ENCODE results near the gene INKA2.

The INKA2 gene

GRCh38 chr1:111725192-111725591 is 14.0 kb downstream of the INKA2 start:
- DNase-seq (ENCODE audit: extremely low read depth, low read depth): no peak
- no peak for TF ChIP-seq CTCF (IDR thresholded peaks at IDR 0.05; ENCODE audit: low read depth, low read length, missing control alignments)

GRCh38 chr1:111723871-111724270 is 15.3 kb downstream of the INKA2 start:
- no peak for DNase-seq (ENCODE audit: extremely low read depth, low read depth)
- no peak for TF ChIP-seq CTCF (IDR thresholded peaks at IDR 0.05; ENCODE audit: low read depth, low read length, missing control alignments)
- no peak overlapping the region for H3K4me3 ChIP-seq (replicated peaks; ENCODE audit: low read depth, low read length)

More at GRCh38 chr1:111725192-111725591, 14.0 kb downstream of the INKA2 start:
- no peak overlapping the region for H3K4me3 ChIP-seq (replicated peaks; ENCODE audit: low read depth, low read length)

- TF ChIP-seq CTCF (IDR thresholded peaks at IDR 0.05; ENCODE audit: low read depth, low read length, missing control alignments): no peak
- H3K4me3 ChIP-seq (replicated peaks; ENCODE audit: low read depth, low read length): no peak overlapping the region
- no peak for DNase-seq (ENCODE audit: extremely low read depth, low read depth)
Observed at GRCh38 chr1:111723091-111723806, 15.9 kb downstream of the INKA2 start.

- TF ChIP-seq CTCF (IDR thresholded peaks at IDR 0.05; ENCODE audit: low read depth, low read length, missing control alignments): no peak
- H3K4me3 ChIP-seq (replicated peaks; ENCODE audit: low read depth, low read length): no peak overlapping the region
- DNase-seq (ENCODE audit: extremely low read depth, low read depth): no peak
Observed at GRCh38 chr1:111720977-111721786, 18.0 kb downstream of the INKA2 start.

GRCh38 chr1:111720274-111720976 is 18.8 kb downstream of the INKA2 start:
- no peak for TF ChIP-seq CTCF (IDR thresholded peaks at IDR 0.05; ENCODE audit: low read depth, low read length, missing control alignments)
- DNase-seq (ENCODE audit: extremely low read depth, low read depth): no peak
- no peak overlapping the region for H3K4me3 ChIP-seq (replicated peaks; ENCODE audit: low read depth, low read length)

- DNase-seq (ENCODE audit: extremely low read depth, low read depth): no peak
- no peak overlapping the region for H3K4me3 ChIP-seq (replicated peaks; ENCODE audit: low read depth, low read length)
- no peak for TF ChIP-seq CTCF (IDR thresholded peaks at IDR 0.05; ENCODE audit: low read depth, low read length, missing control alignments)
Observed at GRCh38 chr1:111719674-111720132, 19.5 kb downstream of the INKA2 start.
